Activated B cell treated with CpG ODN at 0.5 μM for 24 hours (primary cell): ENCODE measurements around the gene KLHL8. TPM values are rescaled to one million over a fixed set of nuclear protein-coding genes. Genes with fewer than 3 reads are reported as not detected.
A peak's percentile ranks its signal among the peaks of the same experiment; 100 is the strongest.

ENCODE experiments used
- ATAC-seq: fragments of 200-7000 bp; cut with Tn5 transposase; one replicate; pipeline ENCODE4 v1.10.0; 2021; ENCODE audit warnings: low read depth, mild to moderate bottlenecking, moderate library complexity
- CTCF ChIA-PET: fragments of 350-600 bp; sonication (Branson Sonifier 250); formaldehyde crosslinking; loops from one replicate; lab custom pipeline; 2021; ENCODE audit warnings: antibody characterized with exemption; lab: Charles Lee
- POLR2A ChIA-PET: fragments of 350-600 bp; sonication (Branson Sonifier 250); formaldehyde crosslinking; loops from one replicate; lab custom pipeline; 2021; ENCODE audit warnings: antibody characterized with exemption; lab: Charles Lee
- DNase-seq: peaks from one replicate; pipeline ENCODE4 v3.0.0; 2022
- H3K27ac Mint-ChIP-seq: one replicate; pipeline ENCODE4 v1.8.0; 2020; ENCODE audit warnings: mixed read lengths
- H3K27me3 Mint-ChIP-seq: one replicate; pipeline ENCODE4 v1.8.0; 2021; ENCODE audit warnings: mixed read lengths
- H3K36me3 Mint-ChIP-seq: one replicate; pipeline ENCODE4 v1.8.0; 2021; ENCODE audit warnings: low read depth, mixed read lengths
- H3K4me1 Mint-ChIP-seq: one replicate; pipeline ENCODE4 v1.8.0; 2021; ENCODE audit warnings: mixed read lengths
- H3K4me3 Mint-ChIP-seq: one replicate; pipeline ENCODE4 v1.8.0; 2020; ENCODE audit warnings: mild to moderate bottlenecking, mixed read lengths
- H3K9me3 Mint-ChIP-seq: one replicate; pipeline ENCODE4 v1.8.0; 2020; ENCODE audit warnings: mixed read lengths
- CTCF ChIP-seq: fragments of 200-600 bp; IDR thresholded peaks from one replicate; pipeline ENCODE4 v1.8.0; 2022; ENCODE audit warnings: antibody characterized with exemption, mild to moderate bottlenecking
- intact Hi-C: fragments of 100-400 bp; cut with micrococcal nuclease; formaldehyde crosslinking; loops from one replicate; pipeline ENCODE4 v1.15.1; 2024
- total RNA-seq: library from RNA; stranded (reverse); gene quantifications from 2 replicates; pipeline ENCODE4 v1.2.3, GENCODE V29; 2022

Gene KLHL8
- total RNA-seq, result 10.5 and 12.6 TPM in 2 replicates

GRCh38 chr4:87220094-87220822, at the start of gene KLHL8:
Gene KLHL8 (minus strand): TSS chr4:87220618. CDS start chr4:87195539, 25,079 bp downstream.
- intact Hi-C loops, result loop anchor here (1.0 to 10.0 kb wide), 9 partner anchors 11 to 1891 kb away; partner anchors contain the start of genes HERC5, HERC6, HSD17B11 and PPM1K
- ChIA-PET POLR2A (interaction anchor here (0.7 to 3.4 kb wide), 7 partner anchors 10 to 285 kb away, joined by 3 to 38 read pairs (median 6); partner anchors contain the start of genes AFF1 and NUDT9), CTCF (interaction anchor here (0.9 to 2.4 kb wide), 5 partner anchors 10 to 298 kb away, joined by 3 to 8 read pairs (median 4); partner anchors contain the start of gene AFF1)
- no peaks in the 10 kb centered on the region for H3K27me3 Mint-ChIP-seq
- H3K4me1 Mint-ChIP-seq, result peaks cover 17% of the 10 kb centered on the region
- ATAC-seq (peak; percentile 92), DNase-seq (peak; percentile 93)
- no peak for TF ChIP-seq CTCF
- no peaks in the 10 kb centered on the region for H3K9me3 Mint-ChIP-seq
- peak within 1 kb of the TSS; percentile 93 for H3K27ac Mint-ChIP-seq
- H3K36me3 Mint-ChIP-seq, result no peaks in the 10 kb centered on the region
- peak within 1 kb of the TSS; percentile 95 for H3K4me3 Mint-ChIP-seq

DNA sequence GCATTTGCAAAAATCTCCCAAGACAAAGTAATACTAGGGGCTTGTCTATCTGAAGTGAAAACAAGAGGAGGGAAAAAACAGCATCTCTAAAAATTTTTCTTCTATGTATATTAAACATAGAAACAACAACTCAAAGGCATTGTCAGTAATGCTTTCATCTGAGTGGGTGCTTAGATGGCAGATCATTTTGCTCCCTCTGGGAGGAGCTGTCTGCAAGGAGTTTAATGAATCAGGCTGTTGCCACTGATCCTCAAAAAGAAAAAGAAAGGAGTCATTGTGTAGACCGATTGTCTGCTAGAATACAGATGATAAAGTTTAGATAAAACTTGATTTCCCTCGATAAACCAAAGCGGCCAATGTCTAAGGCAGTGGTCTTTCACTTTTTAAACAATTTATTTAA, 49.7 kb upstream of the KLHL8 start:
- POLR2A ChIA-PET, result interaction anchor here (0.6 kb wide), 1 partner anchor 470 kb away, joined by 3 read pairs; no protein-coding TSS in a partner anchor
- DNase-seq (no peak), ATAC-seq (no peak)
- Mint-ChIP-seq H3K9me3 (no peaks in the 10 kb centered on the region), H3K27me3 (peaks cover 7% of the 10 kb centered on the region), H3K4me1 (peaks cover 2% of the 10 kb centered on the region), H3K36me3 (no peaks in the 10 kb centered on the region), H3K4me3 (no peak overlapping the region), H3K27ac (no peak overlapping the region)
- TF ChIP-seq CTCF, result no peak
- intact Hi-C loops, result no loop called here
- CTCF ChIA-PET, result no interaction called here

GRCh38 chr4:87268411-87268810, 48.0 kb upstream of the KLHL8 start:
- CTCF ChIA-PET, result no interaction called here
- DNase-seq, result no peak
- no peak for ATAC-seq
- no peak for TF ChIP-seq CTCF
- intact Hi-C loops, result no loop called here
- Mint-ChIP-seq H3K4me1 (peaks cover 7% of the 10 kb centered on the region), H3K27me3 (peaks cover 7% of the 10 kb centered on the region), H3K27ac (no peak overlapping the region), H3K4me3 (no peak overlapping the region), H3K9me3 (no peaks in the 10 kb centered on the region), H3K36me3 (no peaks in the 10 kb centered on the region)
- POLR2A ChIA-PET, result no interaction called here

- peaks cover 7% of the 10 kb centered on the region for H3K27me3 Mint-ChIP-seq
- no peak for TF ChIP-seq CTCF
- H3K4me3 Mint-ChIP-seq, result no peak overlapping the region
- intact Hi-C loops, result no loop called here
- H3K36me3 Mint-ChIP-seq, result no peaks in the 10 kb centered on the region
- peaks cover 5% of the 10 kb centered on the region for H3K9me3 Mint-ChIP-seq
- DNase-seq (no peak), ATAC-seq (no peak)
- ChIA-PET POLR2A (no interaction called here), CTCF (no interaction called here)
- H3K27ac Mint-ChIP-seq, result no peak overlapping the region
- H3K4me1 Mint-ChIP-seq, result peaks cover 7% of the 10 kb centered on the region
Observed at GRCh38 chr4:87266986-87267385, 46.6 kb upstream of the KLHL8 start.

GRCh38 chr4:87262886-87263285, 42.5 kb upstream of the KLHL8 start:
- peaks cover 7% of the 10 kb centered on the region for H3K4me1 Mint-ChIP-seq

More at GRCh38 chr4:87262886-87263285, 42.5 kb upstream of the KLHL8 start:
- H3K9me3 Mint-ChIP-seq, result peaks cover 5% of the 10 kb centered on the region
- POLR2A ChIA-PET, result no interaction called here
- H3K4me3 Mint-ChIP-seq, result no peak overlapping the region
- no peak overlapping the region for H3K27ac Mint-ChIP-seq
- DNase-seq (no peak), ATAC-seq (no peak)
- intact Hi-C loops, result no loop called here
- no peaks in the 10 kb centered on the region for H3K36me3 Mint-ChIP-seq
- CTCF ChIA-PET, result no interaction called here
- no peak for TF ChIP-seq CTCF
- peaks cover 3% of the 10 kb centered on the region for H3K27me3 Mint-ChIP-seq
